Measurements from ENCODE around the gene SLC19A1.

GRCh38 chr21:45560106-45561021, 18.1 kb upstream of the SLC19A1 start:
- TF ChIP-seq CTCF (IDR thresholded peaks at IDR 0.05) (no peak), POLR2A (IDR thresholded peaks at IDR 0.05) (no peak), POLR2AphosphoS5 (IDR thresholded peaks at IDR 0.05) (no peak)
